HL-60/S4 (cell line): ENCODE data around the gene RASSF7.

Source experiments
- in situ Hi-C: fragments of 300-500 bp; cut with MboI; formaldehyde crosslinking; loops from 2 replicates; pipeline ENCODE4 v1.14.3; 2022; ENCODE audit warnings: low sequenced_read_pairs

Gene RASSF7

GRCh38 chr11:550021-550745, 10.6 kb upstream of the RASSF7 start:
- in situ Hi-C loops: loop anchor here (25.0 kb wide), 1 partner anchor 162 kb away; the partner anchor contains the start of gene EPS8L2

- in situ Hi-C loops: loop anchor here (25.0 kb wide), 1 partner anchor 162 kb away; the partner anchor contains the start of gene EPS8L2
These were observed 10.1 kb upstream of the RASSF7 start for GRCh38 chr11:550746-551085.

- in situ Hi-C loops: loop anchor here (25.0 kb wide), 1 partner anchor 161 kb away; the partner anchor contains the start of gene EPS8L2
These were observed 9.6 kb upstream of the RASSF7 start for GRCh38 chr11:551131-551530.

- in situ Hi-C loops: loop anchor here (25.0 kb wide), 1 partner anchor 161 kb away; the partner anchor contains the start of gene EPS8L2
These were observed 9.2 kb upstream of the RASSF7 start for GRCh38 chr11:551596-551995.

- in situ Hi-C loops: loop anchor here (25.0 kb wide), 1 partner anchor 159 kb away; the partner anchor contains the start of gene EPS8L2
These were observed 7.4 kb upstream of the RASSF7 start for GRCh38 chr11:553083-553987.

- in situ Hi-C loops: loop anchor here (25.0 kb wide), 1 partner anchor 158 kb away; the partner anchor contains the start of gene EPS8L2
These were observed 6.8 kb upstream of the RASSF7 start for GRCh38 chr11:553988-554340.

- in situ Hi-C loops: loop anchor here (25.0 kb wide), 1 partner anchor 158 kb away; the partner anchor contains the start of gene EPS8L2
These were observed 6.1 kb upstream of the RASSF7 start for GRCh38 chr11:554428-555226.

- in situ Hi-C loops: loop anchor here (25.0 kb wide), 1 partner anchor 157 kb away; the partner anchor contains the start of gene EPS8L2
These were observed 5.5 kb upstream of the RASSF7 start for GRCh38 chr11:555227-555779.

- in situ Hi-C loops: loop anchor here (25.0 kb wide), 1 partner anchor 156 kb away; the partner anchor contains the start of gene EPS8L2
These were observed 4.7 kb upstream of the RASSF7 start for GRCh38 chr11:555780-556661.

- in situ Hi-C loops: loop anchor here (25.0 kb wide), 1 partner anchor 156 kb away; the partner anchor contains the start of gene EPS8L2
These were observed 4.0 kb upstream of the RASSF7 start for GRCh38 chr11:556662-557256.

- in situ Hi-C loops: loop anchor here (25.0 kb wide), 1 partner anchor 155 kb away; the partner anchor contains the start of gene EPS8L2
These were observed 3.2 kb upstream of the RASSF7 start for GRCh38 chr11:557328-558132.

GRCh38 chr11:558503-558902, 2.3 kb upstream of the RASSF7 start:
- in situ Hi-C loops: loop anchor here (25.0 kb wide), 1 partner anchor 154 kb away; the partner anchor contains the start of gene EPS8L2

- in situ Hi-C loops: loop anchor here (25.0 kb wide), 1 partner anchor 153 kb away; the partner anchor contains the start of gene EPS8L2
These were observed 1.6 kb upstream of the RASSF7 start for GRCh38 chr11:559020-559620.

GRCh38 chr11:559712-560304, 962 bp upstream of the RASSF7 start:
- in situ Hi-C loops: loop anchor here (25.0 kb wide), 1 partner anchor 152 kb away; the partner anchor contains the start of gene EPS8L2

- in situ Hi-C loops: loop anchor here (25.0 kb wide), 1 partner anchor 151 kb away; the partner anchor contains the start of gene EPS8L2
These were observed 606 bp downstream of the RASSF7 start for GRCh38 chr11:561148-562003.
